Endothelial cell of umbilical vein (primary cell): ENCODE measurements around the gene VARS1. TPM values are rescaled to one million over a fixed set of nuclear protein-coding genes. Genes with fewer than 3 reads are reported as not detected.
"Not testable (repeated sequence)": the region's sequence is repeated elsewhere in the genome, so short reads cannot be mapped to it uniquely, and the experiment has no call there.

ENCODE experiments used
- BruUV-seq: library from RNA; stranded (reverse); fragments of 400-500 nt; replicated peaks from 2 replicates; lab custom pipeline; 2021; lab: Mats Ljungman, UMichigan
- CTCF ChIA-PET: fragments of 300-600, 350-600 bp; sonication (Branson Sonifier 250); formaldehyde crosslinking; loops from one replicate; lab custom pipeline; 2021; ENCODE audit warnings: antibody characterized with exemption, inconsistent platforms; lab: Charles Lee
- POLR2A ChIA-PET: fragments of 300-600, 350-600 bp; sonication (Branson Sonifier 250); formaldehyde crosslinking; loops from one replicate; lab custom pipeline; 2021; ENCODE audit warnings: antibody characterized with exemption, inconsistent platforms; lab: Charles Lee
- DNase-seq: peaks from one replicate; pipeline ENCODE4 v3.0.0-alpha.2; 2011; ENCODE audit warnings: low read depth, low spot score
- FAIRE-seq: peaks from 2 replicates; lab custom pipeline; 2011; peaks lifted over from hg19 to GRCh38; lab: Jason Lieb, UNC
- H2AFZ ChIP-seq: 2 replicates; pipeline ENCODE4 v1.6.0; 2012; ENCODE audit warnings: low read depth, low read length, control low read depth, inconsistent platforms
- H3K27ac ChIP-seq: 2 replicates; pipeline ENCODE4 v1.5.1; 2011; ENCODE audit warnings: low read depth, mild to moderate bottlenecking, control low read depth, low read length, moderate library complexity; ENCODE audit not compliant: insufficient read depth
- H3K27me3 ChIP-seq, 2 experiments: 2 replicates each; pipeline versions ENCODE4 v1.6.0 to v1.6.1; 2011; ENCODE audit warnings: low read length in 2 of 2, mixed read lengths in 1 of 2; ENCODE audit not compliant: control insufficient read depth in 2 of 2, insufficient read depth in 2 of 2
- H3K36me3 ChIP-seq, 2 experiments: 2 replicates in 1 of 2; 3 replicates in 1 of 2; pipeline ENCODE4 v1.5.1; 2011; ENCODE audit warnings: low read length in 2 of 2, mild to moderate bottlenecking in 1 of 2, moderate library complexity in 1 of 2; ENCODE audit not compliant: control insufficient read depth in 2 of 2, insufficient read depth in 2 of 2; ENCODE audit errors: extremely low read depth in 1 of 2
- H3K4me1 ChIP-seq: 3 replicates; pipeline ENCODE4 v1.5.1; 2011; ENCODE audit warnings: mild to moderate bottlenecking, low read length; ENCODE audit not compliant: control insufficient read depth, insufficient read depth; ENCODE audit errors: extremely low read depth
- H3K4me2 ChIP-seq: 2 replicates; pipeline ENCODE4 v1.6.1; 2011; ENCODE audit warnings: low read length, control low read depth, mixed read lengths; ENCODE audit not compliant: insufficient read depth
- H3K4me3 ChIP-seq, 3 experiments: fragments of 200-600 bp in 1 of 3; sonication (generic), shearing (Covaris generic) in 1 of 3; replicated peaks in 1 of 3; 2 replicates each; pipeline ENCODE4 v1.5.1; 2011 to 2016; ENCODE audit warnings: control low read depth in 3 of 3, low read length in 3 of 3, mild to moderate bottlenecking in 2 of 3, inconsistent platforms in 1 of 3, low read depth in 1 of 3, moderate library complexity in 1 of 3; ENCODE audit not compliant: insufficient read depth in 1 of 3
- H3K79me2 ChIP-seq: 2 replicates; pipeline ENCODE4 v1.6.0; 2012; ENCODE audit warnings: low read length, inconsistent platforms; ENCODE audit not compliant: control insufficient read depth, insufficient read depth
- H3K9ac ChIP-seq: replicated peaks from 2 replicates; pipeline ENCODE3; 2011; ENCODE audit warnings: low read length, control low read depth; ENCODE audit not compliant: insufficient read depth; ENCODE audit errors: extremely low read depth
- H3K9me1 ChIP-seq: replicated peaks from 3 replicates; pipeline ENCODE4 v1.6.0; 2011; ENCODE audit warnings: mild to moderate bottlenecking, low read length; ENCODE audit not compliant: control insufficient read depth, insufficient read depth; ENCODE audit errors: extremely low read depth
- H3K9me3 ChIP-seq: replicated peaks from 2 replicates; pipeline ENCODE4 v1.5.1; 2012; ENCODE audit warnings: low read length, inconsistent platforms; ENCODE audit not compliant: control insufficient read depth, insufficient read depth
- H4K20me1 ChIP-seq: replicated peaks from 2 replicates; pipeline ENCODE3; 2011; ENCODE audit warnings: mild to moderate bottlenecking, low read length; ENCODE audit not compliant: control insufficient read depth, insufficient read depth; ENCODE audit errors: extremely low read depth
- EZH2 ChIP-seq: IDR thresholded peaks from 2 replicates; pipeline ENCODE4 v1.6.1; 2012; ENCODE audit warnings: borderline replicate concordance, low read depth, mild to moderate bottlenecking, moderate library complexity, low read length, inconsistent platforms; ENCODE audit not compliant: severe bottlenecking
- FOS ChIP-seq: IDR thresholded peaks from 2 replicates; pipeline ENCODE4 v1.6.1; 2011; ENCODE audit warnings: mild to moderate bottlenecking, low read length, moderate library complexity, borderline replicate concordance; ENCODE audit not compliant: insufficient read depth
- GATA2 ChIP-seq: IDR thresholded peaks from 2 replicates; pipeline ENCODE4 v1.7.0; 2011; ENCODE audit warnings: low read depth, mild to moderate bottlenecking, moderate library complexity, mixed read lengths, low read length; ENCODE audit not compliant: insufficient read length, insufficient read depth
- JUN ChIP-seq: IDR thresholded peaks from 2 replicates; pipeline ENCODE4 v1.6.1; 2011; ENCODE audit warnings: borderline replicate concordance, low read depth; ENCODE audit not compliant: insufficient read length, insufficient read depth
- MAX ChIP-seq: IDR thresholded peaks from 2 replicates; pipeline ENCODE4 v1.6.1; 2011; ENCODE audit not compliant: insufficient read depth, insufficient read length
- MYC ChIP-seq: IDR thresholded peaks from one replicate; pipeline ENCODE4 v1.6.1; 2011; ENCODE audit warnings: mild to moderate bottlenecking, low read depth, low read length
- dilution Hi-C: fragments of 300-500 bp; cut with MboI; formaldehyde crosslinking; loops from one replicate; pipeline ENCODE4 v1.15.0; 2019; ENCODE audit warnings: low sequenced_read_pairs; ENCODE audit not compliant: extremely low pct_ligation_motif_present
- intact Hi-C: fragments of 100-400 bp; cut with micrococcal nuclease; formaldehyde crosslinking; loops from one replicate; pipeline ENCODE4 v1.10.0; 2022
- polyA plus RNA-seq, 4 experiments: library from polyadenylated mRNA; depleted of rRNA in 3 of 4; stranded (reverse) in 3 of 4; unstranded in 1 of 4; fragments of >200 nt; gene quantifications; 2 replicates each; pipeline versions ENCODE4 v1.2.1 to v1.2.3, GENCODE V29; 2011 to 2012; ENCODE audit warnings: missing spikeins in 1 of 4
- total RNA-seq: library from RNA; stranded (reverse); gene quantifications from 2 replicates; pipeline ENCODE4 v1.2.3, GENCODE V29; 2021
- TF ChIP-seq, protein P1 (sequence below), 2 donors: IDR thresholded peaks; 1 replicate in 1 of 2; 2 replicates in 1 of 2; pipeline ENCODE4 v1.5.1; 2011; ENCODE audit warnings: low read length in 2 of 2, mild to moderate bottlenecking in 2 of 2, moderate library complexity in 2 of 2, control low read depth in 1 of 2, inconsistent platforms in 1 of 2, low read depth in 1 of 2; ENCODE audit not compliant: insufficient read depth in 1 of 2; ENCODE audit errors: extremely low read depth in 1 of 2

VARS1 gene
- total and polyA plus RNA-seq, 2 donors (not counting 3 experiments of a cell fraction or from before 2014, with no cell fraction given), result 37.4 to 121 TPM

- peaks cover 21 to 27% of the 10 kb centered on the region in 2 experiments for H3K36me3 ChIP-seq
- H3K4me2 ChIP-seq, H3K9me3 ChIP-seq, H3K4me3 ChIP-seq, BruUV-seq, H3K9me1 ChIP-seq, dilution Hi-C loops, H3K27me3 ChIP-seq, DNase-seq, H3K27ac ChIP-seq, H4K20me1 ChIP-seq, FAIRE-seq, H3K9ac ChIP-seq, H2AFZ ChIP-seq: not testable (repeated sequence)
- POLR2A ChIA-PET, result interaction anchor here (1.2 to 1.9 kb wide), 2 partner anchors 12 to 24 kb away, joined by 3 to 5 read pairs; partner anchors contain the start of genes HSPA1B and NEU1
- CTCF ChIA-PET, result interaction anchor here (1.0 kb wide), 1 partner anchor 70 kb away, joined by 3 read pairs; no protein-coding TSS in a partner anchor
- intact Hi-C loops, result loop anchor here (10.0 kb wide), 1 partner anchor 115 kb away; the partner anchor contains the start of genes NELFE and SKIC2
- H3K79me2 ChIP-seq, result peaks cover 44% of the 10 kb centered on the region
- peaks cover 24% of the 10 kb centered on the region for H3K4me1 ChIP-seq
Measured at GRCh38 chr6:31839779-31840126, 44.2 kb upstream of the VARS1 start.

- FAIRE-seq (no peak), DNase-seq (no peak)
- Histone ChIP-seq H4K20me1 (peaks cover 8% of the 10 kb centered on the region), H3K27ac (no peak overlapping the region), H3K36me3 (peaks cover 21 to 27% of the 10 kb centered on the region in 2 experiments), H3K4me2 (no peak overlapping the region), H3K27me3 (no peaks in the 10 kb centered on the region), H3K79me2 (peaks cover 45% of the 10 kb centered on the region), H3K4me3 (no peak overlapping the region), H3K9me1 (no peaks in the 10 kb centered on the region), H3K9me3 (no peaks in the 10 kb centered on the region), H3K4me1 (peaks cover 27% of the 10 kb centered on the region), H3K9ac (no peak overlapping the region), H2AFZ (no peak overlapping the region)
- dilution Hi-C loops (no loop called here), intact Hi-C loops (loop anchor here (10.0 kb wide), 1 partner anchor 116 kb away; the partner anchor contains the start of genes NELFE and SKIC2)
- ChIA-PET CTCF (interaction anchor here (1.1 kb wide), 1 partner anchor 32 kb away, joined by 3 read pairs; the partner anchor contains the start of gene LSM2), POLR2A (interaction anchor here (1.2 to 1.9 kb wide), 2 partner anchors 11 to 24 kb away, joined by 3 to 5 read pairs; partner anchors contain the start of genes HSPA1B and NEU1)
- no TSS peak for BruUV-seq
- TF ChIP-seq GATA2, result no peak
- no peak for TF ChIP-seq JUN
- TF ChIP-seq MYC, result no peak
- TF ChIP-seq EZH2, result no peak
- TF ChIP-seq FOS, result no peak
- TF ChIP-seq MAX, result no peak
- TF ChIP-seq, protein P1, sequence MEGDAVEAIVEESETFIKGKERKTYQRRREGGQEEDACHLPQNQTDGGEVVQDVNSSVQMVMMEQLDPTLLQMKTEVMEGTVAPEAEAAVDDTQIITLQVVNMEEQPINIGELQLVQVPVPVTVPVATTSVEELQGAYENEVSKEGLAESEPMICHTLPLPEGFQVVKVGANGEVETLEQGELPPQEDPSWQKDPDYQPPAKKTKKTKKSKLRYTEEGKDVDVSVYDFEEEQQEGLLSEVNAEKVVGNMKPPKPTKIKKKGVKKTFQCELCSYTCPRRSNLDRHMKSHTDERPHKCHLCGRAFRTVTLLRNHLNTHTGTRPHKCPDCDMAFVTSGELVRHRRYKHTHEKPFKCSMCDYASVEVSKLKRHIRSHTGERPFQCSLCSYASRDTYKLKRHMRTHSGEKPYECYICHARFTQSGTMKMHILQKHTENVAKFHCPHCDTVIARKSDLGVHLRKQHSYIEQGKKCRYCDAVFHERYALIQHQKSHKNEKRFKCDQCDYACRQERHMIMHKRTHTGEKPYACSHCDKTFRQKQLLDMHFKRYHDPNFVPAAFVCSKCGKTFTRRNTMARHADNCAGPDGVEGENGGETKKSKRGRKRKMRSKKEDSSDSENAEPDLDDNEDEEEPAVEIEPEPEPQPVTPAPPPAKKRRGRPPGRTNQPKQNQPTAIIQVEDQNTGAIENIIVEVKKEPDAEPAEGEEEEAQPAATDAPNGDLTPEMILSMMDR (IDR thresholded peaks at IDR 0.05; ENCODE audit: extremely low read depth in 1 of 2, insufficient read depth in 1 of 2, low read depth in 1 of 2, low read length in 2 of 2), result no peak
Measured at GRCh38 chr6:31838968-31839367, 43.4 kb upstream of the VARS1 start.
